ENCODE data around the gene DMD.

The DMD gene

GRCh38 chrX:31318866-31319265 lies 1892.5 kb downstream of the DMD start:
- DNase-seq, result no peak

- no peak for DNase-seq
These were observed 1894.9 kb downstream of the DMD start for GRCh38 chrX:31316340-31316991.

- DNase-seq, result no peak
These were observed 1896.4 kb downstream of the DMD start for GRCh38 chrX:31314921-31315320.

GRCh38 chrX:31307952-31308351 lies 1903.4 kb downstream of the DMD start:
- DNase-seq, result no peak

- DNase-seq, result no peak
These were observed 1908.7 kb downstream of the DMD start for GRCh38 chrX:31302573-31303075.

- DNase-seq, result no peak
These were observed 1909.4 kb downstream of the DMD start for GRCh38 chrX:31301941-31302340.

- no peak for DNase-seq
These were observed 1910.1 kb downstream of the DMD start for GRCh38 chrX:31301203-31301602.

GRCh38 chrX:31298916-31299315 lies 1912.4 kb downstream of the DMD start:
- no peak for DNase-seq

- no peak for DNase-seq
These were observed 1913.5 kb downstream of the DMD start for GRCh38 chrX:31297881-31298280.

- DNase-seq, result no peak
These were observed 1916.9 kb downstream of the DMD start for GRCh38 chrX:31294475-31294874.

GRCh38 chrX:31293409-31293808 lies 1917.9 kb downstream of the DMD start:
- DNase-seq, result no peak

GRCh38 chrX:31291131-31291530 lies 1920.2 kb downstream of the DMD start:
- no peak for DNase-seq

GRCh38 chrX:31287861-31288260 lies 1923.5 kb downstream of the DMD start:
- no peak for DNase-seq

- DNase-seq, result no peak
These were observed 1930.8 kb downstream of the DMD start for GRCh38 chrX:31280580-31280979.

GRCh38 chrX:31279359-31279758 lies 1932.0 kb downstream of the DMD start:
- DNase-seq, result no peak

GRCh38 chrX:31272472-31272775 lies 1938.9 kb downstream of the DMD start:
- DNase-seq, result no peak

- no peak for DNase-seq
These were observed 1939.5 kb downstream of the DMD start for GRCh38 chrX:31271615-31272471.

- no peak for DNase-seq
These were observed 1941.4 kb downstream of the DMD start for GRCh38 chrX:31269914-31270313.

GRCh38 chrX:31268359-31268758 lies 1943.0 kb downstream of the DMD start:
- DNase-seq, result no peak

GRCh38 chrX:31266203-31267076 lies 1944.9 kb downstream of the DMD start:
- DNase-seq, result peak; percentile 46

- DNase-seq, result no peak
These were observed 1946.0 kb downstream of the DMD start for GRCh38 chrX:31265383-31265782.

GRCh38 chrX:31260351-31260750 lies 1951.0 kb downstream of the DMD start:
- no peak for DNase-seq

- DNase-seq, result no peak
These were observed 1953.2 kb downstream of the DMD start for GRCh38 chrX:31258166-31258565.
